Stimulated activated CD4-positive, alpha-beta T cell treated with anti-CD3 and anti-CD28 coated beads, Interleukin-1b, Interleukin-23, amount 100 ng/mL, for 1 hour (primary cell): ENCODE measurements around the gene PNMA5.

Experiments used
- DNase-seq, 2 donors: peaks; one replicate each; pipeline ENCODE4 v3.0.0-alpha.2; 2020; ENCODE audit warnings: low read depth in 2 of 2

PNMA5 gene

DNA sequence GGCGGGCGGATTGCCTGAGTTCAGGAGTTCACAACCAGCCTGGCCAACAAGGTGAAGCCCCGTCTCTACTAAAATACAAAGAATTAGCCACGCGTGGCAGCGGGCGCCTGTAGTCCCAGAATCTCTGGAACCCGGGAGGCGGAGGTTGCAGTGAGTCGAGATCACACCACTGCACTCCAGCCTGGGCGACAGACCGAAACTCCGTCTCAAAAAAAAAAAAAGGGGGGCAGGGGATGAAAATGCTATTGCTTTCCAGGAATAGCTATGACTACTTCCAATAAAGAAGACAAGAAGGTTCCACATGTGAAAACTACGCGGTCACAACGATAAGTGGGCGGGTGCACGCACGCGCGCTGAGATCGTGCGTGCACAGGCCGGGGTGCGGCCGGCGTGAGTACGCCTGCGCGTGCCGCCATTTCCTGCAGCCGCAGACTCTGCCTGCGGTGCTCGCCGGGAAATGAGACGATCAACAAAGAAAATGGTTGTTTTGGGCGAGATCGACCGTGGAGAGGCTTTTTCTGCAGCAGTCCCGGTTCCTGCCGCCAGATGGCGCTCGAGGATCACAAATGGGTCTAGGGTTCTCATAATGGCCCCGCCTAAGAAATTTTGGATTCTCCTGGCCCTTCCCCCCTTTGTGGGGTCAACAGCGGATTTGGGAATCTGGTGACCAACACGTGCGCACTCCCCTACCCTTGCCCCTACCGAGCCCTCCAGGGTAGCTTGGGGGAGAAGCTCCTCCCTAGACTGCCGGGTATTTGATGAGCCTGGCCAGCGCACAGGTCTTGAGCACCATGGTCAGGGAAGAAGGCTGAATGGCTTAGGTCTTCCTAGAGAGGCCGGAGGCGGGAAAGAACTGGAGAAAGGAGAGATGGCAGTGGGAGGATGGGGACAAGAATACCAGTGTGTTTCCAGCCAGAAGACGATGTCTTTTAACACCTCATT is 35.1 kb downstream of the PNMA5 start:
- peak; percentile 78 to 83 for DNase-seq

DNA sequence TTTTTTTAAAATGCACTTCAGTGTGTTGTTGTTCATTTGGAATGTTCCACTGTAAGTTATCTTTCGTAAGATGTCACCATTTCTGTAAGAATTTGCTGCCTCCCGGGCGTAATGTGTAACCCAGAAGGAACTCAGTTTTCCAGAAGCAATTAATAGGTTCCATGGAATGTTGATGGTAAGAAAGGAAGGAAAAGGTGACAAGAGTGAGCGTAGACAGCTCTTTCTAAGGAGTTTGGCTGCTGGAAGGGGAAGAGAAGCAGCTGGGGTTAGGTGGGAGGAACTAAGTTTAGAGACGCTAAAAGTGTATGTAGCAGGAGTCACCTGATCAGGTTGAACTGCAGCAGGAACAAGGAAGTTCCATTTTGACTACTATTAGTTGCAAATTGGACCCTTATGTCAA is 35.9 kb downstream of the PNMA5 start:
- DNase-seq = no peak

DNA sequence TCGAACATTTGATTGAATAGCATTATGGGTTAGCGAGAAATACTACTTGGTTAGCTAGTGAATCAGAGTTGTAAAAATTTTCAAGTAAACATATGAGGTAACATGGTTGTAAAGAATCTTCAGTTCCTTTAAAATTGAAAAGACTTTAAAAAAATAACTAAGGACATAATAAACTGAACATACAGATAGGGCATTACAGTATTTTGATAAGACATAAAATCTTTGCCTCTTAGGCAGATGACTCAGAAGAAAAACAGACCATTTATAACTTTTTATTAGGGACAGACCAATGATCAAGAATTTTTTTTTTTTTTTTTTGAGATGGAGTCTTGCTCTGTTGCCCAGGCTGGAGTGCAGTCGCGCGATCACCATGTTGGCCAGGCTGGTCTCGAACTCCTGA is 43.1 kb downstream of the PNMA5 start:
- no peak for DNase-seq

DNA sequence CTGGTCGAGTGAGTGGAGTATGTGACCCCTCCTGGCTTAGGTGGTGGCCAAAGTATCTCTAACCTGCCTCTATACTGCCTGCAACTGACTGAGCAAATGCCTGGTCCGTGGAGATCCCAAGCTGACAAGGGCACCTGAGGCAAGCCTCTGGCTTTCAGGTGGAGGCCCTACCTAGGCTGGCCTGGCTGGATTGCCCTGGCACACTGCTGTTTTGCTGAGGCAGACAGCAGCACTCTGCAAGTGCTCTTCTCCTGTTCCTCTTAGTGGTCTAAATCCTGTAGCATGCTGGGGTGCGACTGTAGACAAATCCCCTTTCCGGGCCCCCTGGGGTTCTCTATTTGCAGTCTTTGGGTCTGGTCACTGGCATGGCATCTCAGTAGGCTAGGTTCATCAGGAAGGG is 44.8 kb downstream of the PNMA5 start:
- DNase-seq = no peak

- DNase-seq = no peak
Measured at GRCh38 chrX:152946681-152947080, 47.2 kb downstream of the PNMA5 start.

GRCh38 chrX:152945021-152945979 is 48.6 kb downstream of the PNMA5 start:
- no peak for DNase-seq

DNA sequence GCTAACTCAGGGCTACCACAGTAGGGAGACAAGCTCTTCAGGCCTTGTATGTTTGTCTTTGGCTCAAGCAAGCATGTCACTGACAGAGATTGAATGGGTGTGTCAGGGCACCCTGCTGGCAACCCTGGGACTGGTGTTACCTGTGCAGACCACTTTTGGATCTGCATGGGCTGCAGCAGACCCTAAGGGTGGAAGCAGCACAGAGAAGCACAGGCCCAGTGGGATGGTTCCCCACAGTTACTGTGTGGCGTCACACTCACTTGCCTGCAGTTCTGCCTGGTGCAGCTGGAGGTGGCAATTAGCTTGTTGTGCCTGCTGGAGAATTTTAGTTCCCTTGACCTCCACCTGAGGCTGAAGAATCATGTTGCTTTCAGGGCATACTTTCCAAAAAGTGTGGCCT is 50.1 kb downstream of the PNMA5 start:
- no peak for DNase-seq

DNA sequence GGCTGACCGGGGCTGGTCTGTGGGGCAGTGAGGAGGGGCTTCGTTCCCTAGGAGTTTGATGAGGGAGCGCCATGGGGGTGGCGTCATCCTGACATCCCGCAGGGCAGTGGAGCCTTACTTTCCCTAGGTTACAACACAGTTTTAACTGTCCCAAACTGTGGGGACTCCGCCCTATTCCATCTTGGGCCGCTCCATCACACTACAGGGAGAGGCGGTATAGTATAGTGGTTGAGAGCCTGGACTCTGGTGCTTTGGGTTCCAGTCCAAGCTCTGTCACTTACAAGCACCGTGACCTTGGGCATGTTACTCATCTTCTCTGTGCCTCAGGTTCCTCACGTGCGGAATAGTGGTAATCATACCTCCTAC is 51.9 kb downstream of the PNMA5 start:
- DNase-seq = no peak

- DNase-seq = peak; percentile 67 to 76
Measured at GRCh38 chrX:152941328-152942076, 52.4 kb downstream of the PNMA5 start.
